ENCODE measurements around the gene FCHSD2. TPM values are rescaled to one million over a fixed set of nuclear protein-coding genes. Genes with fewer than 3 reads are reported as not detected.

The FCHSD2 gene
- total RNA-seq, 2 donors from 2014 or later = 12.1 to 20.9 TPM

DNA sequence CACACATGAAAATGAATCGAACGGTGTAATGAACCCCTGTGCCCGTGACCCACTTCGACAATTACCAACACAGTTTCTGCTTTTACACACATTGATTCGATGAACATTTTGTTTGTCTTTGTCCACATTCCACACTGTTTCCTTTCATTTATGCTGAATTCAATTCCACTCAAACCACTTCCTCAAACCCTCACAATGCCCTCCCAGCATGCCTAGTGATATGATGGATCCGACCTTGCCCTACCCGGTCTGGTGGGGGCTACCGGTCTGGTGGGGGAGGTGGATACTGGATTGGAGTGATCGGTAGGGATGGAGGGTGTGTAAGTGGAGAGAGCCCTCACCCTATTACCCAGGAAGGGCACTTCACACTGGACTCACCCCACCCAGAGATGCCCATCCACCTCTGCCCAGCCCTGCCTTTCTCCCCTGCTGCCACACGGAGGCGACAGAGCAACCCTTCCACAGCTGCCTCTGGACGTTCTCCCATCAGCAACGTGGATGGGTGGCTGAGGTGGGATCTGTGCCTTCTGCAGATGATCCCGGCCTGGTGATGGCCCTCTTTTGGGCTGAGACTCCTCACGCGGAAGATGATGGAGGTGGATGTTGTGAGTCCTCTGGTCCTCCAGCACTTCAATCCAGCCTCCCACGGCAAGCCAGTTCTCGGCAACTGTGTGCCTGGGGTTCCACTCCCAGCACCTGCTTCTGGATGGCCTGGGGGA lies 43.0 kb upstream of the FCHSD2 start:
- Histone ChIP-seq H3K9ac (ENCODE audit: low read depth in 2 of 2, low read length in 2 of 2) (peak overlapping the region in 1 of 2 donors; percentile 13), H3K4me1 (no peaks in the 10 kb centered on the region), H3K4me3 (no peak overlapping the region), H3K27ac (no peak overlapping the region), H3K27me3 (no peaks in the 10 kb centered on the region), H3K9me3 (no peaks in the 10 kb centered on the region), H3K36me3 (no peaks in the 10 kb centered on the region)
- peak; percentile 82 for DNase-seq
- intact Hi-C loops (cut with DNase I) = loop anchor here (2.0 kb wide), 2 partner anchors 58 to 104 kb away; no protein-coding TSS in a partner anchor
- TF ChIP-seq, protein P1, sequence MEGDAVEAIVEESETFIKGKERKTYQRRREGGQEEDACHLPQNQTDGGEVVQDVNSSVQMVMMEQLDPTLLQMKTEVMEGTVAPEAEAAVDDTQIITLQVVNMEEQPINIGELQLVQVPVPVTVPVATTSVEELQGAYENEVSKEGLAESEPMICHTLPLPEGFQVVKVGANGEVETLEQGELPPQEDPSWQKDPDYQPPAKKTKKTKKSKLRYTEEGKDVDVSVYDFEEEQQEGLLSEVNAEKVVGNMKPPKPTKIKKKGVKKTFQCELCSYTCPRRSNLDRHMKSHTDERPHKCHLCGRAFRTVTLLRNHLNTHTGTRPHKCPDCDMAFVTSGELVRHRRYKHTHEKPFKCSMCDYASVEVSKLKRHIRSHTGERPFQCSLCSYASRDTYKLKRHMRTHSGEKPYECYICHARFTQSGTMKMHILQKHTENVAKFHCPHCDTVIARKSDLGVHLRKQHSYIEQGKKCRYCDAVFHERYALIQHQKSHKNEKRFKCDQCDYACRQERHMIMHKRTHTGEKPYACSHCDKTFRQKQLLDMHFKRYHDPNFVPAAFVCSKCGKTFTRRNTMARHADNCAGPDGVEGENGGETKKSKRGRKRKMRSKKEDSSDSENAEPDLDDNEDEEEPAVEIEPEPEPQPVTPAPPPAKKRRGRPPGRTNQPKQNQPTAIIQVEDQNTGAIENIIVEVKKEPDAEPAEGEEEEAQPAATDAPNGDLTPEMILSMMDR (IDR thresholded peaks at IDR 0.05) = peak; percentile 80

DNA sequence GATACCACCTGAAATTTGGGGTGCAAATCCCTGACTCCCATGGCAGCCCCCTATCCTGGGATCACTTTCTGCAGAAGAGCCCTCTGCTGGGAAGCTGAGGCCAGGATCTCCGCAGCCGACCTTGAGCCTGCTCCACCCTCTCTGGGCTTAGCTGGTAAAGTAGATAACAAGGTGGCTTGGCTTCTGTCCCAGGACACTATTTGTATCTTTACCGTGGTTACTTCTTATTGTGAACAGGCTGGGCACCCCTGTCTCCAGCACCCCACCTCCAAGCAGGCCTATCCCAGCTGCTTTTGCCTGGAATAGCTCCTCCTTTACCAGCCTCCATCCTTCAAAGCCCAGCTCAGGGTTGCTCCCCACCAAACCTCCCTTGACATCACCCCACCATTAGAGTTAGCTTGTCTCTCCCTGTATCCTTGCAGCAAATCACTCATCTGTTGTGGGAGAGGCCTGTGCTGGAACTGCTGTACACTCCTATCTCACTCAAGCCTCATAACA lies 40.8 kb upstream of the FCHSD2 start:
- intact Hi-C loops (cut with DNase I) = no loop called here
- DNase-seq = peak; percentile 83
- H3K9me3 ChIP-seq = no peaks in the 10 kb centered on the region
- TF ChIP-seq, protein P1 (IDR thresholded peaks at IDR 0.05) = no peak
- H3K4me3 ChIP-seq = no peak overlapping the region
- H3K9ac ChIP-seq (ENCODE audit: low read depth in 2 of 2, low read length in 2 of 2) = peak overlapping the region in 1 of 2 donors; percentile 30
- H3K4me1 ChIP-seq = no peaks in the 10 kb centered on the region
- H3K27me3 ChIP-seq = no peaks in the 10 kb centered on the region
- no peaks in the 10 kb centered on the region for H3K36me3 ChIP-seq
- H3K27ac ChIP-seq = no peak overlapping the region

DNA sequence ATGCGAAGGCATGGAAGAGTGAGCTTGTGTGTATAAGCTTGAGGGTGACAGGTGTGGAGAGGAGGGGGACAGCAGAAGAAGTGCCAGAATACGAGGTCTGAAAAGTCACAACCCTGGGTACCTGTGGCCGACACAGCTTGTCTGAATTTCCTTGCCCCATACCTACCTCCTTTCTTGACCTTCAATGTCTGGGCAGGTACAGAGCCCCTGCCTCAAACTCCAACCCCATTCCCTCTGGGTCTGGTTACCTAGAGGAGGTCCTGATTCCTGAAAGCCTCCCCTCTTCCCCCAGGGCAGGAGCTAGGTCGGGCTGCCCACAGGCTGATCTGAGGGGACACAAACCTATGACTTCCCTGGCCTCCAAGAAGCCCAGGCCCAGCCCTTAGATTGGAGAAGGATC lies 36.6 kb upstream of the FCHSD2 start:
- Histone ChIP-seq H3K4me1 (no peaks in the 10 kb centered on the region), H3K9me3 (no peaks in the 10 kb centered on the region), H3K27ac (no peak overlapping the region), H3K4me3 (no peak overlapping the region), H3K36me3 (no peaks in the 10 kb centered on the region), H3K9ac (ENCODE audit: low read depth in 2 of 2, low read length in 2 of 2) (no peak overlapping the region), H3K27me3 (no peaks in the 10 kb centered on the region)
- DNase-seq = no peak
- TF ChIP-seq, protein P1 (IDR thresholded peaks at IDR 0.05) = no peak
- intact Hi-C loops (cut with DNase I) = loop anchor here (2.0 to 5.0 kb wide), 3 partner anchors 256 to 456 kb away; no protein-coding TSS in a partner anchor

DNA sequence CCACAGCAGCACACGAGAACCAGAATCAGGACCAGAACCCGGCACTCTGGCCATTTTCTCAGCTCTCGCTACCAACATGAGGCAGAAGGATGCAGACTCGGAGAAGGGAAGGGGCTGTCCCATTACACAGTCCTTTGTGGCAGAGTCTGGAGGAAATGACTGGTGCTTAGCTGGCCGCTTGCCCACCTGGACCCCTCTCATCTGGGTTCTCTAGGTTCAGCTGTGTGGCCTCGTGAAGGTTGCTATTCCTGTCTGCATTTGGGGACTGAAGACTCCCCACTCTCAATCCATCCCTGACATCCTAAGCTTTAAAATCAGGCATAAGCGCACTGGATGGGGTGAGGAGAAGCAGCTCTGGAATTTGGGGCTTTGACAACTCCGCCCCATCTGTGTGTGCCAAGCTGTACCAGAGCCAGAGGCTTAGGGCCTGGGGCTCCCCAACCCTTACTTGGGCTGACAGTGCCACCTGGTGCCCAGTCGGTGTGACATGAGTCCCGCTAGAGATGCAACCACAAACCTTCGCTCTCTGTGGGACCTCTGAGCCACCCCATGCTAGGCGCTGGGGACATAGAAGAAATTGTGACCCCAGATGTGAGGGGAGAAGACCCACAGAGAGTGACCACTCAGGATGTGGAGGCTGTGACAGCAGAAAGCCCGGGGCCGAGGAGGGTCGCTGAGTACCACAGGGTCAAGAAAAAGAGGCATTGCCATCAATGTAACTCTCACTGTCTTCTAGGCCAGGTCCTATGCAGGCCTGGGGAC lies 35.8 kb upstream of the FCHSD2 start:
- intact Hi-C loops (cut with DNase I) = loop anchor here (2.0 to 5.0 kb wide), 3 partner anchors 255 to 456 kb away; no protein-coding TSS in a partner anchor

DNA sequence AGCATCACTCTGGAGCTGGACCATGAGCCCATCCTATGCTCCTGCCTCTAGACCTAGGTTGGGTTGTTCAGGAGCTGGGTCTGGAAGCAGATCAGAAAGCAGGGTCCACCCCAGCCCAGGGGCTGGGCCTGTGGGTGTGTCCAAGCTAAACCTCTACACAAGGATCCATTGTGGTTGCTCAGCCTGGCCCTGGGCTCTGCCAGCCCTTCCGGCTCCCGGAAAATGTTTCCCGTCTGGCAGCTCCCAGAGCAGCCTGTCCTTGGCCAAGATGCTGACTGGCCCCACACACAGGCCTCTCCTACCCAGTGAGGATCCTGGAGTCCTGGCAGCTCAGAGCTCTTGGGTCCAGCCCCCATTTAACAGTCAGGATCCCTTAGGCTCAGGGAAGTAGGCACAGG lies 35.3 kb upstream of the FCHSD2 start:
- no peak for DNase-seq
- no peak overlapping the region for H3K4me3 ChIP-seq
- no peak overlapping the region for H3K9ac ChIP-seq (ENCODE audit: low read depth in 2 of 2, low read length in 2 of 2)
- no peaks in the 10 kb centered on the region for H3K4me1 ChIP-seq
- no peaks in the 10 kb centered on the region for H3K9me3 ChIP-seq
- intact Hi-C loops (cut with DNase I) = loop anchor here (5.0 kb wide), 1 partner anchor 455 kb away; no protein-coding TSS in a partner anchor
- no peaks in the 10 kb centered on the region for H3K36me3 ChIP-seq
- TF ChIP-seq, protein P1 (IDR thresholded peaks at IDR 0.05) = no peak
- no peaks in the 10 kb centered on the region for H3K27me3 ChIP-seq
- H3K27ac ChIP-seq = no peak overlapping the region

More for the DNA sequence above, 35.8 kb upstream of the FCHSD2 start:
- Histone ChIP-seq H3K4me3 (no peak overlapping the region), H3K27ac (no peak overlapping the region), H3K27me3 (no peaks in the 10 kb centered on the region), H3K9me3 (no peaks in the 10 kb centered on the region), H3K36me3 (no peaks in the 10 kb centered on the region), H3K9ac (ENCODE audit: low read depth in 2 of 2, low read length in 2 of 2) (no peak overlapping the region), H3K4me1 (no peaks in the 10 kb centered on the region)
- DNase-seq = peak; percentile 82
- TF ChIP-seq, protein P1 (IDR thresholded peaks at IDR 0.05) = peak; percentile 77

All from colonic mucosa (tissue), 4 donors.